B cell (primary cell): ENCODE measurements around the gene ITGB4.

Source experiments
- EZH2 ChIP-seq: IDR thresholded peaks from 2 replicates; pipeline ENCODE4 v1.6.1; 2012; ENCODE audit warnings: borderline replicate concordance, low read depth, mild to moderate bottlenecking, moderate library complexity, low read length; ENCODE audit not compliant: insufficient read depth, poor library complexity, severe bottlenecking
- TF ChIP-seq, protein P1 (sequence below): fragments of 200-600 bp; IDR thresholded peaks from one replicate; pipeline ENCODE4 v1.8.0; 2022; ENCODE audit warnings: antibody characterized with exemption, mild to moderate bottlenecking

DNA sequence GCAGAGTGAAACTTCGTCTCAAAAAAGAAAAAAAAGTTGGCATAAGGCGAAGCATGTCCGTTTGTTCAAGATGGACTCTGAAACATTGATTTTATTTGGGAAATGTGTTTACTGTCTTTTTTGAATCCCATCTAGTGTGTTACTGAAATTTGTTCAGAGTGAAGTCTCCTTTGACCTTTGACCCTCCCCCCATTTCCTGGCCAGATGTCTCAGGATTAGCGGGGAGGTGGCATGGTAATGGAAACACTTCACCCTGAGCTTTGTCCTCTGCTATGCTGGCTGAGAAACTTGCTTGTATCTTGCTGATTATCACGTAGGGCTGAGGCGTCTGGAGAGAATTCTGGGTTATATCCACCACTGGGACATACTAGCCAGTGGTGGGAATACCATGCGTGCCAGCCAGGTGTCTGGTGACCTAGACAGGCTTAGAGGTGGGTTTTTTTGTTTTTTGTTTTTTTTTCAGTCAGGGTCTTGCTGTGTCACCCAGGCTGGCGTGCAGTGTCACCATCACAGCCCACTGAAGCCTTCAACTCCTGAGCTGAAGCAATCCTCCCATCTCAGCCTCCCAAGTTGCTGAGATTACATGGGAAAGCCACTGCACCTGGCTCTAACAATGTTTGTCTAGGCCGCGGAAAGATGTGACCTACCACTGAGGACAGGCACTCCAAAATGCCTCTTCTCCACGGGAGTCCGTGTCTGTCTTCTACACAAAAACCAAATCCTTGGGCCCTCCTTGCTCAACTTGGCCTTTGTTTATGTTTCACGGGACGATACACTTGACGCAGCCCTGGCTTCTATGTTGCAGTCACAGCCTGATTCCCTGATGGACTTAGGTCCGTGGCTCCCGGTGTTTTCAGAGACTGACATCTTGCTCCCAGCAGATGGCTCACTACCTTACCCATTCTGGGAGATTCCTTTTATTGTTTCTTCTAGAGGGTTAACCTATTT lies 50.3 kb downstream of the ITGB4 start:
- TF ChIP-seq, protein P1, sequence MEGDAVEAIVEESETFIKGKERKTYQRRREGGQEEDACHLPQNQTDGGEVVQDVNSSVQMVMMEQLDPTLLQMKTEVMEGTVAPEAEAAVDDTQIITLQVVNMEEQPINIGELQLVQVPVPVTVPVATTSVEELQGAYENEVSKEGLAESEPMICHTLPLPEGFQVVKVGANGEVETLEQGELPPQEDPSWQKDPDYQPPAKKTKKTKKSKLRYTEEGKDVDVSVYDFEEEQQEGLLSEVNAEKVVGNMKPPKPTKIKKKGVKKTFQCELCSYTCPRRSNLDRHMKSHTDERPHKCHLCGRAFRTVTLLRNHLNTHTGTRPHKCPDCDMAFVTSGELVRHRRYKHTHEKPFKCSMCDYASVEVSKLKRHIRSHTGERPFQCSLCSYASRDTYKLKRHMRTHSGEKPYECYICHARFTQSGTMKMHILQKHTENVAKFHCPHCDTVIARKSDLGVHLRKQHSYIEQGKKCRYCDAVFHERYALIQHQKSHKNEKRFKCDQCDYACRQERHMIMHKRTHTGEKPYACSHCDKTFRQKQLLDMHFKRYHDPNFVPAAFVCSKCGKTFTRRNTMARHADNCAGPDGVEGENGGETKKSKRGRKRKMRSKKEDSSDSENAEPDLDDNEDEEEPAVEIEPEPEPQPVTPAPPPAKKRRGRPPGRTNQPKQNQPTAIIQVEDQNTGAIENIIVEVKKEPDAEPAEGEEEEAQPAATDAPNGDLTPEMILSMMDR, result no peak
- no peak for TF ChIP-seq EZH2
